SU-DHL-6 (cell line): ENCODE results near the gene CLTB.

ENCODE experiments used
- H2AFZ ChIP-seq: fragments of 200-600 bp; sonication (generic); 2 replicates; pipeline ENCODE4 v1.6.1; 2014; ENCODE audit warnings: low read depth, mild to moderate bottlenecking, moderate library complexity, mixed read lengths, antibody characterized with exemption, low read length; ENCODE audit not compliant: severe bottlenecking
- H3F3A ChIP-seq: fragments of 200-600 bp; shearing (Covaris generic); 2 replicates; pipeline ENCODE4 v1.6.0; 2016; ENCODE audit warnings: antibody characterized with exemption, mild to moderate bottlenecking; ENCODE audit not compliant: insufficient read depth
- H3K27ac ChIP-seq: fragments of 200-600 bp; sonication (generic); 2 replicates; pipeline ENCODE4 v1.5.1; 2016; ENCODE audit warnings: low read depth, mild to moderate bottlenecking, low read length, moderate library complexity, mixed read lengths
- H3K27me3 ChIP-seq: fragments of 200-600 bp; sonication (generic), shearing (Covaris generic); 2 replicates; pipeline ENCODE4 v1.6.0; 2014; ENCODE audit warnings: mild to moderate bottlenecking, low read length
- H3K36me3 ChIP-seq: fragments of 200-600 bp; sonication (generic); 2 replicates; pipeline ENCODE4 v1.6.1; 2014; ENCODE audit warnings: mild to moderate bottlenecking, low read length, mixed read lengths
- H3K4me2 ChIP-seq: fragments of 300-600, 200-600 bp; shearing (Covaris generic), sonication (generic); 2 replicates; pipeline ENCODE4 v1.6.0; 2014; ENCODE audit warnings: low read length, low read depth, mild to moderate bottlenecking; ENCODE audit not compliant: poor library complexity, severe bottlenecking
- H3K4me3 ChIP-seq: fragments of 200-600 bp; sonication (generic); 2 replicates; pipeline ENCODE4 v1.5.1; 2014; ENCODE audit warnings: antibody characterized with exemption, low read length, mild to moderate bottlenecking, mixed read lengths; ENCODE audit not compliant: insufficient read depth, poor library complexity, severe bottlenecking
- H3K79me2 ChIP-seq: fragments of 200-600 bp; sonication (generic); 2 replicates; pipeline ENCODE4 v1.6.1; 2014; ENCODE audit warnings: mild to moderate bottlenecking, low read length, moderate library complexity; ENCODE audit not compliant: insufficient read depth
- H3K9ac ChIP-seq: fragments of 200-600 bp; sonication (generic); 2 replicates; pipeline ENCODE4 v1.7.0; 2014; ENCODE audit warnings: mild to moderate bottlenecking, low read length
- H3K9me2 ChIP-seq: fragments of 200-600 bp; sonication (generic); replicated peaks from 2 replicates; pipeline ENCODE4 v1.6.1; 2014; ENCODE audit warnings: low read length; ENCODE audit not compliant: insufficient read depth
- H3K9me3 ChIP-seq: fragments of 200-600 bp; sonication (generic); 2 replicates; pipeline ENCODE4 v1.6.1; 2014; ENCODE audit warnings: low read length, mixed read lengths; ENCODE audit not compliant: insufficient read depth
- H4K20me1 ChIP-seq: fragments of 200-600 bp; sonication (generic); 2 replicates; pipeline ENCODE4 v1.6.1; 2014; ENCODE audit warnings: low read depth, mild to moderate bottlenecking, antibody characterized with exemption, low read length, moderate library complexity, mixed read lengths
- CTCF ChIP-seq: fragments of 200-600 bp; sonication (generic); IDR thresholded peaks from one replicate; pipeline ENCODE4 v1.5.1; 2017; ENCODE audit warnings: antibody characterized with exemption, mild to moderate bottlenecking, low read length, moderate library complexity; ENCODE audit not compliant: insufficient read depth, poor library complexity, severe bottlenecking
- EZH2phosphoT487 ChIP-seq: fragments of 200-600 bp; sonication (generic), shearing (Covaris generic); conservative IDR thresholded peaks from 2 replicates; pipeline ENCODE4 v1.6.1; 2018; ENCODE audit warnings: mild to moderate bottlenecking, antibody characterized with exemption, low read length, moderate library complexity, mixed read lengths

CLTB gene

GRCh38 chr5:176373100-176373818, 43.1 kb downstream of the CLTB start:
- Histone ChIP-seq H4K20me1 (no peaks in the 10 kb centered on the region), H3K79me2 (no peaks in the 10 kb centered on the region), H3K4me2 (no peak overlapping the region), H3K9ac (no peak overlapping the region), H3K4me3 (no peak overlapping the region), H3K9me3 (no peaks in the 10 kb centered on the region), H3K9me2 (no peaks in the 10 kb centered on the region), H2AFZ (no peak overlapping the region), H3K36me3 (no peaks in the 10 kb centered on the region), H3K27me3 (no peaks in the 10 kb centered on the region), H3K27ac (no peak overlapping the region), H3F3A (no peaks in the 10 kb centered on the region)
- TF ChIP-seq EZH2phosphoT487 = no peak
- TF ChIP-seq CTCF = no peak

GRCh38 chr5:176371621-176372539, 44.5 kb downstream of the CLTB start:
- no peak overlapping the region for H2AFZ ChIP-seq
- H3K27ac ChIP-seq = no peak overlapping the region
- H3K9me3 ChIP-seq = no peaks in the 10 kb centered on the region
- no peaks in the 10 kb centered on the region for H4K20me1 ChIP-seq
- H3K9me2 ChIP-seq = no peaks in the 10 kb centered on the region
- H3K27me3 ChIP-seq = no peaks in the 10 kb centered on the region
- no peaks in the 10 kb centered on the region for H3K79me2 ChIP-seq
- no peaks in the 10 kb centered on the region for H3F3A ChIP-seq
- no peak overlapping the region for H3K9ac ChIP-seq
- no peak overlapping the region for H3K4me2 ChIP-seq
- no peaks in the 10 kb centered on the region for H3K36me3 ChIP-seq
- TF ChIP-seq EZH2phosphoT487 (no peak), CTCF (no peak)
- no peak overlapping the region for H3K4me3 ChIP-seq

GRCh38 chr5:176369934-176370711, 46.2 kb downstream of the CLTB start:
- Histone ChIP-seq H3K9me2 (no peaks in the 10 kb centered on the region), H3K36me3 (no peaks in the 10 kb centered on the region), H3K9me3 (no peaks in the 10 kb centered on the region), H3K9ac (no peak overlapping the region), H2AFZ (no peak overlapping the region), H3K4me2 (no peak overlapping the region), H4K20me1 (no peaks in the 10 kb centered on the region), H3K79me2 (no peaks in the 10 kb centered on the region), H3K27me3 (no peaks in the 10 kb centered on the region), H3K4me3 (no peak overlapping the region), H3K27ac (no peak overlapping the region), H3F3A (no peaks in the 10 kb centered on the region)
- TF ChIP-seq CTCF (no peak), EZH2phosphoT487 (no peak)
